GM18867 (cell line): Measurements from ENCODE around the gene UCN2.

Source experiments
- ATAC-seq: cut with Tn5 transposase; IDR thresholded peaks from one replicate; pipeline ENCODE4 v1.9.1; 2021; ENCODE audit warnings: mild to moderate bottlenecking, moderate library complexity; ENCODE audit not compliant: unreplicated experiment

UCN2 gene, protein sequence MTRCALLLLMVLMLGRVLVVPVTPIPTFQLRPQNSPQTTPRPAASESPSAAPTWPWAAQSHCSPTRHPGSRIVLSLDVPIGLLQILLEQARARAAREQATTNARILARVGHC

DNA sequence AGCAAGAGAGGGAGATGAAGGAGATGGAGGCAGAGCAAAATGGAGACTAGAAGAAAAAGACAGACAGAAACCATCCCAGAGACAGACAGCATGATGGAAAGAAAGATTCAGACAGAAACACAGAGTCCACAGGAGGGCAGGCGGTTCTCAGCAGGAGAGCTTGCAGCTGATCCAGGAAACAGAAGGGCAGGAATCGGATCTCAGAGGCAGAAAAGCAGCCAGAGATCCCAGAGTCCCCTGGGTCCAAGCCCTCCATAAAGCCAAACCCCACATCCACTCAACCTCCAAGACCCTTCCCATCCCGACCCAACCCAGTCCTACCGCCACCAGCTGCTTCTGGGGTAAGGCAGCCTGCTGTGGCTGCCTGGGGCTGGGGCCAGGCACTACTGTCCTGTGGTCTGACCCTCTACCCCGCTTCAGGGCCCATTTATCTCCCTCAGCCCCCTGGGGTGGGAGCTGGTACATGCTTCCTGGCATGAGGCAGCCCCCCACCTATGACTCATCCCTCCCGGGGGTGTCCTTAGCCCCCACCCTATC lies at the start of gene UCN2:
TSS of gene UCN2 (minus strand) at position 400 of the 537 bp plus-strand sequence. CDS start 657 bp downstream, outside the sequence.
- no peak for ATAC-seq

DNA sequence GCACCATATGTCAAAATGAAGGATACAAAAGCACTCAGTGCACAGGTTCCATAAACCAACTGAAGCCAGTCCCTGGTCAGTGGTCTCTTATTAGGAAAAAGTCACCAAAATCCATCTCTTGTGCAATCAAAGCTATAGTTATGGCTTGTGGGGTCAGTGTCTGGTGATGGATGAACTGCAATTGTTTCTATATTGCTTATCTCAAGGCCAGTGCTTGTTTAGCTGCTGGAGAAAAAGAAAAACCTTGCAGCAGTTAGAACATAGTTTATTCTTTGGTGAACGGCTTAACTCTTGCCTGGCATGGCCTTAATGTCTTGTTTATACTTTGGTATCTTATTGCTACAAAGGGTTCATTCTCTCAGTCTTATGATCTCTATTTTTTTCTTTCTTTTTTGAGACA lies 48.7 kb upstream of the UCN2 start:
- no peak for ATAC-seq

DNA sequence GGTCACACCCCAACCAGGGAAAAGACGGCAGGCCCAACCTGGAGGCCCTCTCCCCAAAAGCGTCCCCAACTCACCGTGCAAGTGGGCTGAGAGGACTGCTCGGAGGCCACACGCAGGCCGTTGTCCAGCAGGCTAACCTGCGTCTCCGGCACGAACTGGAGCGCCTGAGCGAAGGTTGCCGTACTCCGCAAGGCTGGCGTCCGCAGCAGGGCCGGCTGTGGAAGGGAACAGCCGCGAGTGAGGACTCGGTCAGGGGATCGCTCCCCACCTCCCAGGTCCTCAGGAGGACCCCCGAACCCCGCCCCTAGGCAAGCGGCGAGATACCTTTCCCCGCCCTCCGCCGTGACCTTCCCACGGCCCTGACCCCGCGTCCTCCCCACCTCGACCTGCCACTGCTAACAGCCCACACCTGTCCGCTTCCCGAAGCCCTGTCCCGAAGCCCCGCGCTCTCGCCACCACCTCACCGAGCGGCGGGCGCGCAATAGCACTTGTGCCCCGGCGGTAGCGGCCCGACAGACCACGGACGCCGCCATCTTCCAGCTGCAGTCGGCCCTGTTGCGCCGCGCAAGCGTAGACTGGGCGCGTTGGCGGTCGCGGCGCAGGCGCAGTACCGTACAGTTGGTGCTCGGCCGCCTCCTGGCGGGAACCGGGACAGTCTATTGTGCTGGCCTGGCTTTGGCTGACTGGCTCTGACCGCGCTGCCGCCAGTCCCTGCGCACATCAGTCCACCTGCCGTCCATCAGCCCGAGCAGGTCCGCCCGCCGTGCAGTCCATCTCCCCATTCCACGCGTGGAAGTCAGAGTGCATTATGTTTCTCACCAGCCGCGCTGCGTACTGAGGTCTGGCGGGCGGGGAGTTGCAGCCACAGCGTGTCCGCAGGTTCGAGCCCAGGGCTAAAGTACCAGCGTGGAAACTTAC lies 45.8 kb upstream of the UCN2 start, which contains the start of gene UQCRC1:
TSS of gene UQCRC1 (minus strand) at position 559 of the 918 bp plus-strand sequence. CDS start at position 533, 26 bp downstream.
- ATAC-seq = peak; percentile 97

DNA sequence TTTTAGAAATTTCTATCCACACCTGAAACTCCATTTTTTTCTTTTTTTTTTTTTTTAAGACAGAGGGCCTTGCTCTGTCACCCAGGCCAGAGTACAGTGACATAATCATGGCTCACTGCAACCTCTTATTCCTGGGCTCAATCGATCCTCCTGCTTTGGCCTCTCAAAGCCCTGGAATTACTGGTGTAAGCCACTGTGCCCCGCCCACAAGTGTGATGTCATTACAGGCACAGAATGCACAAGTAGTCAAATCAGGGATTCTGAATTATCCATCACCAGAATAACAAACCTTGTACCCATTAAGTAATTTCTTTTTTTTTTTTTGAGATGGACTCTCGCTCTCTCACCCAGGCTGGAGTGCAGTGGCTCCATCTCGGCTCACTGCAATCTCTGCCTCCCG lies 43.9 kb upstream of the UCN2 start:
- no peak for ATAC-seq

DNA sequence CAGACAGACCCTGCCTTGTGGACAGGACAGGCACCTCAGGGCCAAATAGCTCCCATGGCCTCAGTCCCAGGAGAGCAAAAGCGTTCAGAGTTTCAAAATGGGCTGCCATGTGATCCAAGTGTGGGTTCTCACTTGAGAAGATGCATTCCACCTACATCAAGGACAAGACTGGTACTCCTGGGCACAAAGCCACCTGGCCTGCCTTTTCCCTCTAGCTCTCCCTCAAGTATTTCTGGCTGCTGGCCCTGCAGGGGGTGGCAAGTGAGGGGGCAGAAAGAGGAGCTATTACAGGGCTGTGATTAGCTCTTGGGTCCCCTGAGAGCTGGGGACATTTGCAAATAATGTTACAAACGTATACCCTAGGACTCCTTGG lies 38.0 kb upstream of the UCN2 start:
- ATAC-seq = no peak

DNA sequence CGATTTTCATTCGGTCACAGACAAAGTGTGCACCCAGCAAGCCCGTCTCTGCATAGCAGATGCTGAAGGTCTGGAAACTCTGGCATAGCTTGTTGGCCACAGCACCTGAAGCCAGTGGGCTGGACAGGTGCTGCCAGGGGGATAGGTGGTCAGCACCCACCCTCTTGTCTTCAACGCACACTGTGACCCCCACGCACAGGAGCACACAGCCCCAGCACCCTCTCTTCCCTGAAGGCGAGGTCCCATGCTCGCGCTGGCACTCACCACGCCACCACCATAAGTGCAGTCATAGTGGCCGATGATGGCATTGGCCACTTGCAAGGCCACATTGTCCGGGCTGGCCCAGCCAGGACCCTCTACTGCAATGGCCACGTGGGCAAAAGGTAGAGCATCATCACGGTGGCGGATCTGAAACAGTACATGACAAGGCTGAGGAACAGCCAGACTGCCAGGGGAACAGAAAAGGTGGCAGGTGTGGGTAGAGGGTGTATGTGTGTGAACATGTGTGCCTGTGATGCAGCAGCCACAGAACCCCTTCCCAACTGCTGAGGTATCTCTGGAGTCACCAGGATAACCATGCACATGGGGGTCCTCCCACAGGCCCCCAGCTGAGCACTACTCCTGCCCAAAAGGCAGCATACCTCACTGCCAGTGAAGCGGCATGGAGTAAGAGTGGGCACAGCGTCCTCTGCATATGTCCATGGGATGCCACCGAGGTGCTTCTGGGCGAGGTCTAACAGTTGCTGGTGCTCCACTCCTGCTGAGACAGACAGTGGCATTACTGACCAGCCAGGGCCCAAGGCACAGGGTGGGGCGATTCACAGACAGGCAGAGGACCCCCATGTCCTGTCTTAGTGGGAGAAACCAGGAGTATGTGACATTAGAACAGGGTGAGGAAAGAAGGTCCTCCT lies 37.4 kb upstream of the UCN2 start:
- no peak for ATAC-seq

DNA sequence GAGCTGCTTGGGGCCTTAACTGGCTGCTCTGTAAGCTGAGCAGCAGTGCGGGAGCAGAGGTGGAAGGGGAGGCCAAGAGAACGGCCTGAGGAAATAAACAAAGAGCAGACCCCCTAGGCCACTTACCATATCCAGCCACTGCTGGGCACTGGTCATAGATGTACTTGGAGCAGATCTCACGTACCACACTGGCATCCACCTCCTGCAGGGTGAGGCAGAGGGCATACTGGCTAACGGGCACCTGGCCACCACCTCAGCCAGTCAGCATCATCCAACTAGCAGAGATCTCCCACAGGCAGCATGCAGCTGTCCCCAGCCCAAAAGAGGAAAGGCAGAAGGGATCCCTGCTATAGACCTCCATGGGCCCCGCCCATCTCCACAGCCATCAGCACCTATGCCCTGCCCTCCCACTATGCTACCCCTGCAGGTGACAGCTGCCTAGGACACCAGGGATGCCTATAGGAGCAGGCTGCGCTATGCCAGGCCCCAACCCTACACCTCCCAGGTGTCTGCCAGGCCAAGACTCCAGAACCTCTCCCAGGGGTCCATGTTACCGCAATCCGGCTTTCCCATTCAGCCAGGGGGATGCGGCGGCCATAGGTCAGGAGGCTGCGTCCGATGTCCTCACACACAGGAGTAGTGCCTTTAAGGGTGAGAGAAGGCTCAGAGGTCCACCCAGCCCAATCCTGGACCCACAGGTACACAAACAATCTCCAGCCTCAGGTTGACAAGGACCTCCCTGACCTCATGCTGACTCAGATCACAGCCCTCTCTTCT lies 36.1 kb upstream of the UCN2 start:
- no peak for ATAC-seq

DNA sequence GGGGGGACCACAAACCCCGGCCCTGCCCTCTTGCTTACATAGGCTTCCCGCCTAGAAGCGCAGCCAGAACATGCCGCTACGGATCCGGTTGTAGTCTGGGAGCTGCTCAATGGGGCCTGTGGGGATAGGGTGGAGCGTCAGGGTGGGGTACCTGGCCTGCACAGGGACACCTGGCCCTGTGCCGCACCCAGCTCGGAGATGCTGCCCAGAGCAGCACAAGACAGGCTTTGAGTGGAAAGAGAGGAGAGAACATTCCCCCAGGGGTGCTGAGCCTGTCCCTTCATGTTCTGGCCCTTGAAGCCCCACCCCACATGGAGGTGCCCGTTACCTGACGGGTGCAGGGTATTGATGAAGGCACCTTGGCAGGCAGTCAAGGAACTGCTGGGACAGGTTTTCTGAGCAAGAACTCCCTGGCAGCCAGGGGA lies 35.5 kb upstream of the UCN2 start:
- no peak for ATAC-seq

DNA sequence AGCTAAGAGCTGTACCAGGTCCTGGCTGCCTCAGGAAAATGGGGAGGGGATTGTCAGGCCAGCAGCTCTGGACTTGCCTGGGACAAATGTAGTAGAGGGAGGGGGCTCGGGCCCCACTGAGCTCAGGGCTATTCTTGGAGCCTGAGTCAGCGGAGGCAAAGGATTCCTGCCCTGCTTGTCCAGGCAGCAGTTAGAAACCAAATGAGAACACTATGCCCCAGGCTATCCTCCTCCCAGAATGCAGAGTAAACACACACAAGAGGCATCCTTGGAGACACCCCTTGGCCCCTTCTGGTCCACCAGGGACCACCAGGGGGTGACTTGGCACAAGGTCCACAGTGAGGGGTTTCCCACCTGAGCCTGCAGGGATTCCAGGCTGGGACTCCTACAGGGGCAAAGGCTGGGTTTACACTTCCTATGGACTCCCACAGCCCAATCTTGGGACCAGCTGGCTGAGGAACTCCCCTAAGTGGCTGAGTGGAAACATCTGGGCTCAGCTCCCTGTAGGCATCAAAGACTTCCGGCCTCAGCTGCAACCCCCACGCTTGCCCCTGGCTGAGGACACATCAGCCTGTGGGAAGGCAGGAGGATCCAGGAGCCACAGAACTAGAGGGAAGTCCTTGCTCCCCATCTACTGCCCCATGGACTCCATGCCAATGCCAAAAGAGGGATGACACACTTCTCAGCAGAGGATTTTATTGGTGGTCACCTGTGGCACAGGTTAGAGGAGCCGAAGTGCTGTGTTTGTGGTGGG lies 34.9 kb upstream of the UCN2 start:
- ATAC-seq = no peak

DNA sequence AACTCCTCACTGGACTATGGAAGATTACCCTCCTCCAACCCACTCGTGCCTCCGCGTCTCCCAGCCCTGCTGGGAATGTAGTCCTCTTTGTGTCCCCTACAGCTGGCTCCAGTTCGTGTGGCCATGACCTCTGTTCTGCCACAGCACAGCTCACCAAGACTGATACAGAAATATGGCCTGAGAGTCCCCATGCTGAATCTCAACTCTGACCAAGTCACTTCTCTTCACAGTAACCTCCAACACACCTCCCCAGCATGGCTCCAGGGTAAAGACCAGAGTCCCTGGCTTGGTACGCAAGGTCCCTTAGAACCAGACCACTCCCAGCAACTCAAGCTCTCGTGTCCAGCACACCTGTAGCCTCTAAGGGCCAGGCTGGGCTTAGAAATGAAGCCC lies 33.8 kb upstream of the UCN2 start:
- no peak for ATAC-seq

DNA sequence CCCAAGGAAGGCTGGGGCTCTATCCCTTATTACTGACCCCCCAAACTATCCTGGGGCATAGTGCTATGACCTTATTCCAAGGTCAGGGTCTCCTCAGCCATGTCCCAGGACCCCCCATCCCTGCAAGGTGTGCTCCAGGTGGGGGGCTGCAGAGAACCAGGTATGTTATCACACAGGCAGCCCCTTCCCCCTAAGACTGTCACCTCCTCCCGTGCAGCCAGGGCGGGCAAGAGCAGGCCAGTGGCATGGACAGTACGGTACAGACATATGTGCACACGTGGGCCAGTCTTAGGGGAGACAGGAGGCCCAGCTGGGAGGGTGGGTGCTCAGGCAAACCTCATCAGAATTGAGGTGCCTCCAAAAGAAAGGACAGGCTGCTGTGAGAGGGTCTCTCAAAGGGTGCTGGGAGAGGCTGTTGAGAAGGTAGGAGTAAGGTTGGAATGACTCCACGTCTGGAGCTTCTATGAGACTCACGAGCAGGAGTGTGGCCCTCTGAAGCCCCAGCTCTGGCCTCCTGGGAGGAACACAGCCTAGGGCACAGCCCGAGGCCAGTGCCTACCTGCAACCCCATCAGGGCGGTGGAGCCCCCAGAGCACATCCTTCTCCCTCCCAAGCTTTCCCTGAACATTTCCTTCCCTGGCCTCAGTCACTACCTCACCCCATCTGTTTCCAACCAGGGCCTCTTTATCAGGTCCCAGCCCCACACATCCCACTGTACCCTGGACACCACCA lies 33.3 kb upstream of the UCN2 start:
- ATAC-seq = no peak

DNA sequence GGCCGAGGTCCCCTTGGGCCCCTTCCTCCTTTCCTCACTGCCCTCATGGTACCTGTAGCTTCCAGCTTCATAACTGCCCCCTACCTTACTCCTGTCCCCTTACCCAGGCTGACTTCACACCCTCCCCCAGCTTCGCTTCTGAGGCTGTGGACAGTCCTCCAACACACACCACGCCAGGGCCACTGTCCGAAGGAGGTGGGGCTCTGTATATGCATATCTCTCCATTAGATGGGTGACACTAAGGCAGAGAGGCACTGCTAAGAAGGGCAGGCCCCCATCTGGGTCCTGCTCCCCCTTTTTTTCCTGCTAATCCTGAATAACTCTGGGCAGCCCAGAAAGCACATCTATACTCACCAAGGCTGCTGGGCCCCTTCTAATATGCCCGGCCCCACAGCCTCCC lies 32.6 kb upstream of the UCN2 start:
- no peak for ATAC-seq

DNA sequence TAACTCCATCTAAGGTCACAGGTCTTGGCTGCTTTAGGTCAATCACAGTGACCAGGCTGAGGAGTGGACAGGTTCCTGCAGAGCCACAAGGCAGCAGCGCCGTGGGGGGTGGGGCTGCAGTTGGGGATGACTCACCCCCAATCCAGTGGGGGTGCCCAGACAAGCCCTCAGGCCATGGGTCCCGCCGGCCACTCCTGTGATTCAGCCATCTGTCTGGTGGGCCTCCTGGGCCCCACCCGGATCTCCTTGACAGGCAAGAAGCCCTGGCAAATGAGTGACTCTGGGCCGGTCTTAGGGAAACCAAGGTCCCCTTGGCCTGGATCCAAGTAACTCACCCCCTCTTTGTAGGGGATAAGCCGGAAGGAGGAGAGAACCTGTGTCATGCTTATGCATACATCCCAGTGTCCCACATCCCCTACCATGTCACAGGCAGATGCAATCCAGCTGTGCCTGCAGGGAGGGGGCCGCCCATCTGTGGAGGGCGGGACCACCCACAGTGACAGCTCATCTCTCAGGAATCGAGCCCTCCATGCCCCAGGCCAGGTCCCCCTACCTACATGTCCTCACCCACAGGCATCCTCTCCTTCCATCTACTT lies 32.0 kb upstream of the UCN2 start:
- no peak for ATAC-seq

DNA sequence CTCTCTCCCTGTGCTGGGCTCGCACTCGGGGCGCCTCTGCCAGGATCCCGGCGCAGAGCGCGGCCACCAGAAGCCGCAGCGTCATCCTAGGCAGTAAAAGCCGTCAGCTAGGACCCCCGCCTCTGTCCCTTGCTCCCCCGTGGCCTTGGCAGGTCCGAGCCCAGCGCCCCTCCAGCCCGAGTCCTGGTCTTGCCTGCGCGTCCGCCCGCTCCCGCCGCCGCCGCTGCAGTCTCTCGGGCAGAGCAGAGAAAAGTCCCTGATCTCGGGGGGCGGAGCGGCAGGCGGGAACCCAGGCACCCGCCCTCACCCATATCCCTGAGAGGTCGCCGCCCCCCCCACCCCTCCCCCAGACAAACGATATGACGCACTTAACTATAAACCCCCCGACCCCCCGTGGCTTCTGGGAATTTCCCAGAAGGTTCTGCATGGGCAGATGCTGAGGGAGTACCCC lies 31.5 kb upstream of the UCN2 start, which contains the start of gene COL7A1:
TSS of gene COL7A1 (minus strand) at position 255 of the 451 bp plus-strand sequence. CDS start at position 85, 170 bp downstream.
- no peak for ATAC-seq

DNA sequence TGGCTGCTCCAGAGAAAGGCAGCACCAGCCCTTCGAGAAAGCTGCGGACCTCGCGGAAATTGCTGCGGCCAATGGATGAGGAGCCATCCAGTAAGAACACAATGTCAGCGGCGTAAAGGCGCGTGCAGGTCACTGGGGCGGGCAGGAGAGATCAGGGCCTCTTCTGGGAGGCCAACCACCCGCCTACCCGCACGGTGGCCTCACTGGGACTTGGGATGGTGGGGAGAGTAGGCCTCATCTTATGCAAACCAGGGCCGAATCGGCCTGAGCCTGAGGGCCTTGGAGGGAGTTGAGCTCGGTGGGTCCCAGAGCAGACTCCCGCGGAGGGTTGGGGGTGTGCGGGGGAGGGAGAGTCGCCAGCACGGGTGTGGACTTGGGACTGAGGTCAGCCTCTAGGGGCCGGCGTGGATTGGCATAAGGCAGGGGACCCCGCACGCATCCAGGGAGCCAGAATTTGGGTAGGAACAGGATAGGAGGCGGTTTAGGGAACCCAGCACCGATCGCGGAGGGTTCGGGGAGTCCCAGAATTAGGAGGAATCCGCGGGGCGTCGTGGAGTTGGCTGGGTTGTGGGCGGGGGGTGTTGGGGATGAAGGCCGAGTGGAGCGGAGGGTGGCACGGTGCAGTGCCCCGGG lies 31.0 kb upstream of the UCN2 start:
- no peak for ATAC-seq

DNA sequence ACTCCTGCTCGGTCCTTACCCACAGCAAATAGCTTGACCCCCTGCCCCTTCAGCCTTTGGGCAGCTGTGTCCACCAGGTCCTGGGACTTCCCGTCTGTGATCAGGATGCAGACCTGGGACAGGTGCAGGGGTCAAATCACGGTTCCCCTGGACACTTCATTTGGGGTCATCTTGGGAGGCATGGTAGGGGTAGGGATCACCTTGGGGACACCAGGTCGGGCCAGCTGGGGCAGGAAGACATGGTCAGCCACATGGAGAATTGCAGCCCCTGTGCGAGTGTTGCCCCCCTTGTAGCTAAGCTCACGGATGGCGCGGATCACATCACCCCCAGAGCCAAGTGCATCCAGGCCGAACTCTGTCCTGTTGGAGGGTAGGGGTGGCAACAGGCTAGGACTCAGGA lies 29.8 kb upstream of the UCN2 start:
- no peak for ATAC-seq

DNA sequence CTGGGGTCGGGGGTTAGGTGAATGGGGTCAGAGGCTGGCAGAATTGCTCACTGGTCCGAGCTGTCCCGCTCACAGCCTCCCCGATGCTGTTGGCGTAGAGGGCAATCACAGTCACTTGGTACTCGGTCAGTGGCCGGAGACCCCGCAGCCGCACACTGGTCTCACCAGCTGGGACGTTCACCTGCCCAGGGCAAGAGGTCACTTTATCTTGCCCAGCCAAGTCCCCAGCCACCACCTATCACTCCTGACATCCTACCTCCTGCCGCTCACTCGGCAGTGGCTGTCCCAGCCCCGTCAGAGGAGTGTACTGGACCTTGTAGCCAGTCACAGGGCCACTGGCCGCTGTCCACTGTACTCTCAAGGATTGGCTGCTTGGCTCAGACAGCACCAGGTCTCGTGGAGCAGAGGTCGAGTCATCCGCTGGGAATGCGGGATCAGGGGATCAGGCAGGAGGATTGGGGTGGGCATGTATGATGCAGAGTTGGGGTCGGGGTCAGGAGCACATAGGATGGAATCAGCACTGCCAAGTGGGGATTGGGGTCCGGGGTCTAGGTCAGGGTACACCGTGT lies 29.0 kb upstream of the UCN2 start:
- ATAC-seq = no peak
